Esophagus squamous epithelium (tissue), 4 donors: Measurements from ENCODE around the gene RIMKLA.

Experiments
- CTCF ChIP-seq, 6 experiments: fragments of 450-650 bp in 4 of 6; fragments of 200-600 bp in 2 of 6; sonication (generic) in 2 of 6; IDR thresholded peaks; one replicate each; pipeline ENCODE4 v1.5.1; 2016 to 2019; ENCODE audit warnings: antibody characterized with exemption in 6 of 6, mild to moderate bottlenecking in 4 of 6, moderate library complexity in 4 of 6
- POLR2A ChIP-seq, 4 donors: fragments of 450-650 bp; IDR thresholded peaks; one replicate each; pipeline ENCODE4 v1.6.1; 2017; ENCODE audit warnings: antibody characterized with exemption in 4 of 4, mild to moderate bottlenecking in 4 of 4, moderate library complexity in 3 of 4

- TF ChIP-seq CTCF (IDR thresholded peaks at IDR 0.05), result no peak
- no peak for TF ChIP-seq POLR2A (IDR thresholded peaks at IDR 0.05)
Observed at GRCh38 chr1:42422737-42423136, 42.1 kb downstream of the RIMKLA start.
